HG02970 (cell line): ENCODE measurements around the gene KLHL13.

ENCODE experiments used
- ATAC-seq: cut with Tn5 transposase; IDR thresholded peaks from one replicate; pipeline ENCODE4 v1.9.1; 2021; ENCODE audit warnings: mild to moderate bottlenecking, moderate library complexity, moderate number of reproducible peaks; ENCODE audit not compliant: unreplicated experiment, low FRiP score

The KLHL13 gene

DNA sequence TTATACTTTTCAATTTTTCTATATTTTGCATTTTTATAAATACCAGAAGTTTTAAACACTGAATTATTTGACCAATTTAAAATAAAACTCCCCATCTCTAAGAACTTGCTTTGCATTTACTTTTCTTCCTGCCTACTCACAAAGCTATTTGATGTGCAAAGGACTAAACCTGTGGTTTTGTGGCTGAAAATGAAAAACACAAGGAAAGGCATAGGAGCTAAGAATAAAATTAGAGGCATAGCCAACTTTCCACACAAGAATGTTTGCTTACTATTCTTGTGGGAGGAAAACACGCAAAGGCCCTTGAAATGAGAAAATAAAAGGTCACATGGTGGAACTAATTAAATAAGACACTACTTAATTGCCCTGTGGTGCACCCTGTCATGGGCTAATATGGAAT, 221.2 kb downstream of the KLHL13 start:
- no peak for ATAC-seq

DNA sequence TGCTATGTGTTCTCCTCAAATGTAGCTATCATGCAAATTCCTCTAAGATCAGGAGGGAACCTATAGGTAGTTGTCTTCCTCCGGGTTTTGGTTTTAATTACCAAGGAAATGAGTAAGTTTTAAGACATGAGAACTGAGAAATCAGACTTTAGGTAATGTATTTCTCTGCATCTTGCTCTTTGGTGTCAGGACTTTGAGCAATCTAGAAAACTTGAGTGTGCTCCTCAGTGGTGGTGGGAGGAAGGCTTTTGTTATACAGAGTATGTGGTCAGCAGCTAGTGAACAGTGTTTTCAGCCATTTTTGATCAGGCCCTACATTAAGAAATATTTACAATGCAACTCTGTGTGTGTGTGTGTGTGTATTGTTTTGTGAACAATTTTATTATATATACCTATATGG, 224.1 kb downstream of the KLHL13 start:
- ATAC-seq = no peak

DNA sequence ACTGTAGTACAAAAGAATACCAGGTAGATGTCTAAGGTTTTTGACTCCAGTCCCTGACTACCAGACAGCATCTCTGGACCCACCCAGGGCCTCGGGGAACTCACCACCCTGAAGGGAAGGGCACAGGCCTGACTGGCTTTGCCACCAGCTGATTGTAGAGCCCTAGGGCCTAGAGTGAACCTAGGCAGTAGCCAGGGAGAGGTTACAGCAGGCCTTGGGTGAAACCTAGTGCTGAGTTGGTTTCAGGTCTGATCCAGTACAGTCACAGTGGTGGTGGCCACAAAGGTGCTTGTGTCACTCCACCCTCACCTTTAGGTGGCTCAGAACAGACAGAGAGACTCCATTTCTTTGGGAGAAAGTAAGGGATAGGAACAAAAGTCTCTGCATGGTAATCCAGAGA, 244.8 kb downstream of the KLHL13 start:
- no peak for ATAC-seq

DNA sequence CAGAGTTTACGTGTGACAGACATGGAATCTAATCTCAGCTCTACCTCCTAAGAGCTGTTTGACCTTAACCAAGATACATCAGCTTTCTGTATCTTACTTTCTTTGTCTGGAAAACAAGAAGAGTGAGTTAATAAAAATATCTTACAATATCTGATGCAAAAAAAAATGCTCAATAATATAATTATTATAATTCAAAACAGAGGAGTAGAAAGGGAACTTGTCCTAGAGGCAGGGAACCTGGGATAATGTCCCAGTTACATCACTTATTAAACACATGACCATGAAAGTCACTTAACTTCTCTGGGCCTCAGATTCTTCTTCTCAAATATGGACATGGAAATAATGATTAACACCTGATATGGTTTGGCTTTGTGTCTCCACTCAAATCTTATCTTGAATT, 256.1 kb downstream of the KLHL13 start:
- ATAC-seq = no peak

DNA sequence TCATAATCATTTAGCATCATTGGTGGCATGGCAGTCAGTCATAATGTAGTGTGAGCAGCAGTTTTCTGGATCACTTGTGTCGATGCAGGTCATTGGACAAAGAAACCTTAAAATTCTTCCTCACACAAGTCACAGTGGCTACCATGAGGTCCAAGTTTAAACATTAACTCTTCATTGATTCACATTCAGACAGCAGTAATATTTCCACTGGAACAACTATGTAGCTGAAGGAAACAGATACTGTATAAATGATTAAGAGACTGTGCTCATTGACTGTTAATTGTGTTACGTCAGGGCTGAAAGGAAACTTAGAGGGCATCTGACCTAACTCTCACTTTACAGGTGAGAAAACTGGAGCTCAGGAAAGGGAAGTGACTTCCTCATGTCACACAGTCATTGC, 261.8 kb downstream of the KLHL13 start:
- no peak for ATAC-seq

DNA sequence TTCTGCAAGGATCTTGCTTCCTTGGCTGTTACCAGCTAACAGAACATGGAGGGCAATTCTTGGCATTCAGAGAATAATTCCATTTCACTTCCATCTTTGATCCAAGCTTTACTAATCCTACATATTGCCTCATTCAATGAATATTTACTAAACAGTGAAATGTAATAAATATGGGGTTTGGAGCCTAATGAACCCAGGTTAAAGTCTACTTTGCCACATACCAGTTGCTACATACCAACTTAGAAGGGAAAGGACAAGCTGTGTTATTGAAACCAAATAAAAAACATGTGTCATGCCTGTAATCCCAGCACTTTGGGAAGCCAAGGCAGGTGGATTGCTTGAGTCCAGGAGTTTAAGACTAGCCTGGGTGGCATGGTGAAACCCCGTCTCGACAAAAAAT, 265.6 kb downstream of the KLHL13 start:
- ATAC-seq = no peak
